ENCODE results near the gene ZNF770. TPM values are rescaled to one million over a fixed set of nuclear protein-coding genes. Genes with fewer than 3 reads are reported as not detected.

The ZNF770 gene
- polyA plus RNA-seq, 1 experiment: 26.9 TPM

GRCh38 chr15:35003928-35004327 lies 15.8 kb upstream of the ZNF770 start:
- H3K4me3 ChIP-seq (ENCODE audit: low read depth, low read length): no peak overlapping the region
- no peaks in the 10 kb centered on the region for H3K9me3 ChIP-seq (ENCODE audit: control insufficient read depth, insufficient read depth, low read length)
- ChIA-PET POLR2A (no interaction called here), CTCF (no interaction called here)
- no peak overlapping the region for H3K27ac ChIP-seq (ENCODE audit: low read depth, low read length)
- no peaks in the 10 kb centered on the region for H3K27me3 ChIP-seq (ENCODE audit: control insufficient read depth, insufficient read depth, low read length)
- TF ChIP-seq, protein P1, sequence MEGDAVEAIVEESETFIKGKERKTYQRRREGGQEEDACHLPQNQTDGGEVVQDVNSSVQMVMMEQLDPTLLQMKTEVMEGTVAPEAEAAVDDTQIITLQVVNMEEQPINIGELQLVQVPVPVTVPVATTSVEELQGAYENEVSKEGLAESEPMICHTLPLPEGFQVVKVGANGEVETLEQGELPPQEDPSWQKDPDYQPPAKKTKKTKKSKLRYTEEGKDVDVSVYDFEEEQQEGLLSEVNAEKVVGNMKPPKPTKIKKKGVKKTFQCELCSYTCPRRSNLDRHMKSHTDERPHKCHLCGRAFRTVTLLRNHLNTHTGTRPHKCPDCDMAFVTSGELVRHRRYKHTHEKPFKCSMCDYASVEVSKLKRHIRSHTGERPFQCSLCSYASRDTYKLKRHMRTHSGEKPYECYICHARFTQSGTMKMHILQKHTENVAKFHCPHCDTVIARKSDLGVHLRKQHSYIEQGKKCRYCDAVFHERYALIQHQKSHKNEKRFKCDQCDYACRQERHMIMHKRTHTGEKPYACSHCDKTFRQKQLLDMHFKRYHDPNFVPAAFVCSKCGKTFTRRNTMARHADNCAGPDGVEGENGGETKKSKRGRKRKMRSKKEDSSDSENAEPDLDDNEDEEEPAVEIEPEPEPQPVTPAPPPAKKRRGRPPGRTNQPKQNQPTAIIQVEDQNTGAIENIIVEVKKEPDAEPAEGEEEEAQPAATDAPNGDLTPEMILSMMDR (IDR thresholded peaks at IDR 0.05; ENCODE audit: low read depth, low read length): no peak
- DNase-seq (ENCODE audit: low read depth, low spot score): no peak

DNA sequence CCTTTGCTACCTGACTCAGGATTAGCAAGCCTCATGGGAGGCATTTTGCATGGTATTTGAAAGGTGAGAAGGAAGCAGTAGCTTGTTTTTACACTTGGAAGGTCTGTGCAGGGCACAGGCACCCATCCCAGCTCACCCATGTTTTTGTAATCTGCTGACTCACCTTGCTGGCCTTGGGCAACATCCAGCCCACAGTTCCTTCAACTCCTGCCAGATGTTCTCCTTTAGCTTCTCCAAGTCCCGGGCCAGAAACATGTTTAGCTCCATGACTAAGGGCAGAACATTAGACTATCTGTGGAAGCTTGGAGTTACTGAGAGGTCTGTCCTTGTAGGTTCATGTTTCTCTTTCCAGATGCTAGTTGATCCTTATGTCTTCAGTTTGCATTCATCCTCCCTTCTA lies 12.4 kb upstream of the ZNF770 start:
- Histone ChIP-seq H3K27ac (ENCODE audit: low read depth, low read length) (peak overlapping the region; percentile 47), H3K4me3 (ENCODE audit: low read depth, low read length) (no peak overlapping the region), H3K27me3 (ENCODE audit: control insufficient read depth, insufficient read depth, low read length) (no peaks in the 10 kb centered on the region), H3K9me3 (ENCODE audit: control insufficient read depth, insufficient read depth, low read length) (no peaks in the 10 kb centered on the region)
- ChIA-PET CTCF (no interaction called here), POLR2A (interaction anchor here (1.0 to 1.2 kb wide), 2 partner anchors 12 to 31 kb away, joined by 3 to 4 read pairs; partner anchors contain the start of gene AQR)
- TF ChIP-seq, protein P1 (IDR thresholded peaks at IDR 0.05; ENCODE audit: low read depth, low read length): no peak
- DNase-seq (ENCODE audit: low read depth, low spot score): peak; percentile 67

- no peaks in the 10 kb centered on the region for H3K27me3 ChIP-seq (ENCODE audit: control insufficient read depth, insufficient read depth, low read length)
- CTCF ChIA-PET: no interaction called here
- no peak overlapping the region for H3K27ac ChIP-seq (ENCODE audit: low read depth, low read length)
- no peak overlapping the region for H3K4me3 ChIP-seq (ENCODE audit: low read depth, low read length)
- POLR2A ChIA-PET: interaction anchor here (1.0 to 1.2 kb wide), 2 partner anchors 11 to 30 kb away, joined by 3 to 4 read pairs; partner anchors contain the start of gene AQR
- TF ChIP-seq, protein P1 (IDR thresholded peaks at IDR 0.05; ENCODE audit: low read depth, low read length): no peak
- no peak for DNase-seq (ENCODE audit: low read depth, low spot score)
- H3K9me3 ChIP-seq (ENCODE audit: control insufficient read depth, insufficient read depth, low read length): no peaks in the 10 kb centered on the region
Observed at GRCh38 chr15:34999906-35000305, 11.8 kb upstream of the ZNF770 start.

DNA sequence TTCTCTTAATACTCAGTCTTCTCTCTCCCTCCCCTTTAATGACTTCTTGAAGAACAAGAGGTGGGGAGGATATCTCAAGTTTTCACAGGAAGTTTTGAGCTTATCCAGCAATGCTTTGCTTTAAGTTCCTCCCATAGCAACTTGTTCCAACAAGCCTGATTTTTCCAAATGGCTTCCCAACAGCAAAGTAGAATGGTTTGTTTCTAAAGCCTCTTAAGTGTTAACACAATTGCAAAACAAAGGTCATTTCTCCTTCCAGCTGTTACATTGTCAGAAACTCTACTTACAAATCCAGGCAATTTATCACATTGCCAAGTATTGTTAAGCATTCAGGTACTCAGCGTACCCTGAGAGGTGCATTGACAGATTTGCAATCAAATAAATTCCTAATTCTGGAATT lies 6.8 kb upstream of the ZNF770 start:
- Histone ChIP-seq H3K9me3 (ENCODE audit: control insufficient read depth, insufficient read depth, low read length) (no peaks in the 10 kb centered on the region), H3K27me3 (ENCODE audit: control insufficient read depth, insufficient read depth, low read length) (no peaks in the 10 kb centered on the region), H3K4me3 (ENCODE audit: low read depth, low read length) (no peak overlapping the region), H3K27ac (ENCODE audit: low read depth, low read length) (no peak overlapping the region)
- no peak for DNase-seq (ENCODE audit: low read depth, low spot score)
- TF ChIP-seq, protein P1 (IDR thresholded peaks at IDR 0.05; ENCODE audit: low read depth, low read length): no peak
- ChIA-PET POLR2A (no interaction called here), CTCF (no interaction called here)

DNA sequence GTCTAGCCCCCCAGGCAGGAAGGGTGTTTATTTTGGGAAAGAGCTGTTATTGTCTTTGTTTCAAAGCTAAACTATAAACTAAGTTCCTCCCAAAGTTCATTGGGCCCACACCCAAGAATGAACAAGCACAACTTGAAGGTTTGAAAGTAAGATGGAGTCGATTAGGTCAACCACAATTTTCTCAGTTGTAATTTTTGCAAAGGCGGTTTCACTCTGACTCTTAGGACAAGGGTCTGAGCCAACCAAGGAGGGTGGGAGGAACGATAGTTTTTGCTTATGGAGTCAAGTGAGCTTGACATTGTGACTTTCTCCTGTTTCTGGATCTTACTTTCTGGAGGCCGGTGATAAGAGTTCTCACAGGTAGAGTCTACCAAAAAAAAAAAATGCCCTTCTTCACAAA lies 5.8 kb upstream of the ZNF770 start:
- Histone ChIP-seq H3K27ac (ENCODE audit: low read depth, low read length) (no peak overlapping the region), H3K9me3 (ENCODE audit: control insufficient read depth, insufficient read depth, low read length) (no peaks in the 10 kb centered on the region), H3K4me3 (ENCODE audit: low read depth, low read length) (no peak overlapping the region), H3K27me3 (ENCODE audit: control insufficient read depth, insufficient read depth, low read length) (no peaks in the 10 kb centered on the region)
- TF ChIP-seq, protein P1 (IDR thresholded peaks at IDR 0.05; ENCODE audit: low read depth, low read length): no peak
- ChIA-PET CTCF (interaction anchor here (0.7 kb wide), 1 partner anchor 450 kb away, joined by 6 read pairs; no protein-coding TSS in a partner anchor), POLR2A (no interaction called here)
- no peak for DNase-seq (ENCODE audit: low read depth, low spot score)

Data from AG04450 (cell line).